ENCODE data around the gene TRPV5.

- TF ChIP-seq, protein P1, sequence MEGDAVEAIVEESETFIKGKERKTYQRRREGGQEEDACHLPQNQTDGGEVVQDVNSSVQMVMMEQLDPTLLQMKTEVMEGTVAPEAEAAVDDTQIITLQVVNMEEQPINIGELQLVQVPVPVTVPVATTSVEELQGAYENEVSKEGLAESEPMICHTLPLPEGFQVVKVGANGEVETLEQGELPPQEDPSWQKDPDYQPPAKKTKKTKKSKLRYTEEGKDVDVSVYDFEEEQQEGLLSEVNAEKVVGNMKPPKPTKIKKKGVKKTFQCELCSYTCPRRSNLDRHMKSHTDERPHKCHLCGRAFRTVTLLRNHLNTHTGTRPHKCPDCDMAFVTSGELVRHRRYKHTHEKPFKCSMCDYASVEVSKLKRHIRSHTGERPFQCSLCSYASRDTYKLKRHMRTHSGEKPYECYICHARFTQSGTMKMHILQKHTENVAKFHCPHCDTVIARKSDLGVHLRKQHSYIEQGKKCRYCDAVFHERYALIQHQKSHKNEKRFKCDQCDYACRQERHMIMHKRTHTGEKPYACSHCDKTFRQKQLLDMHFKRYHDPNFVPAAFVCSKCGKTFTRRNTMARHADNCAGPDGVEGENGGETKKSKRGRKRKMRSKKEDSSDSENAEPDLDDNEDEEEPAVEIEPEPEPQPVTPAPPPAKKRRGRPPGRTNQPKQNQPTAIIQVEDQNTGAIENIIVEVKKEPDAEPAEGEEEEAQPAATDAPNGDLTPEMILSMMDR (IDR thresholded peaks at IDR 0.05), result no peak
- no peak for TF ChIP-seq POLR2A (IDR thresholded peaks at IDR 0.05)
These were observed 25.3 kb downstream of the TRPV5 start for GRCh38 chr7:142908290-142908689.
